Glomerular visceral epithelial cell (primary cell): ENCODE measurements around the gene PDPK1.
"Not testable (repeated sequence)": the region's sequence is repeated elsewhere in the genome, so short reads cannot be mapped to it uniquely, and the experiment has no call there.

Experiments used
- DNase-seq: peaks from one replicate; pipeline ENCODE4 v3.0.0-alpha.2; 2016; ENCODE audit errors: extremely low spot score

The PDPK1 gene

GRCh38 chr16:2611877-2612276 lies 74.1 kb downstream of the PDPK1 start:
- DNase-seq: not testable (repeated sequence)

- DNase-seq: not testable (repeated sequence)
These were observed 75.4 kb downstream of the PDPK1 start for GRCh38 chr16:2613251-2613650.

GRCh38 chr16:2614761-2615191 lies 77.0 kb downstream of the PDPK1 start:
- DNase-seq: no peak

GRCh38 chr16:2618964-2619363 lies 81.1 kb downstream of the PDPK1 start:
- DNase-seq: not testable (repeated sequence)

GRCh38 chr16:2619628-2620027 lies 81.8 kb downstream of the PDPK1 start:
- not testable (repeated sequence) for DNase-seq

- DNase-seq: not testable (repeated sequence)
These were observed 83.0 kb downstream of the PDPK1 start for GRCh38 chr16:2620870-2621269.

GRCh38 chr16:2621395-2621794 lies 83.6 kb downstream of the PDPK1 start:
- DNase-seq: not testable (repeated sequence)

- DNase-seq: not testable (repeated sequence)
These were observed 89.3 kb downstream of the PDPK1 start for GRCh38 chr16:2627075-2627474.

GRCh38 chr16:2631203-2631602 lies 93.4 kb downstream of the PDPK1 start:
- DNase-seq: not testable (repeated sequence)

- not testable (repeated sequence) for DNase-seq
These were observed 94.5 kb downstream of the PDPK1 start for GRCh38 chr16:2632291-2632690.

- DNase-seq: not testable (repeated sequence)
These were observed 101.4 kb downstream of the PDPK1 start for GRCh38 chr16:2639071-2639721.

GRCh38 chr16:2639722-2640072 lies 101.9 kb downstream of the PDPK1 start:
- DNase-seq: not testable (repeated sequence)

GRCh38 chr16:2642561-2642960 lies 104.7 kb downstream of the PDPK1 start:
- not testable (repeated sequence) for DNase-seq

GRCh38 chr16:2644754-2645453 lies 107.1 kb downstream of the PDPK1 start:
- DNase-seq: not testable (repeated sequence)

- DNase-seq: not testable (repeated sequence)
These were observed 113.5 kb downstream of the PDPK1 start for GRCh38 chr16:2651268-2651871.
